Stimulated activated CD8-positive, alpha-beta memory T cell treated with anti-CD3 and anti-CD28 coated beads, Interleukin-4, amount 100 ng/mL, for 4 hours (primary cell): ENCODE measurements around the gene DICER1.

ENCODE experiments used
- DNase-seq, 2 donors: peaks; one replicate each; pipeline ENCODE4 v3.0.0-alpha.2; 2020; ENCODE audit warnings: low read depth in 2 of 2, low spot score in 1 of 2

DICER1 gene

DNA sequence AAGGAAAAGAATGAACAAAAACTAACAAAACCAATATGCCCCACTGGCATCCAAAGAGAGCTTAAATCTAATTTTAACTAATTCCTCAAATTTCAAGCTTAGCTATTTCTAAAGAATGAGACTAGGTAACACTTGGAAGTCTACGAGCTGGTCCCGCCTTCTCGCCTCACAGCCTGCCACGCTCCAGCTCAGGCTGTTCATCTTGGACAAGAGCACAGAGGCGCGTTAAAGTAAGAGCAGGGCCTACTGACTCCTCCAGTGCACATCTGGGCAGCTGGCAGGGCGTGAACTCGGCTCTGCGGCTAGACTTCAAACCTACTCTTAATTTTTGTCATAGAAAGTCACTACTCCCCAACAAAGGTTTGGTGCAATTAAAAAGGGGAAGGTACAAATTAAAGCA is 64.6 kb downstream of the DICER1 start:
- DNase-seq, result no peak

DNA sequence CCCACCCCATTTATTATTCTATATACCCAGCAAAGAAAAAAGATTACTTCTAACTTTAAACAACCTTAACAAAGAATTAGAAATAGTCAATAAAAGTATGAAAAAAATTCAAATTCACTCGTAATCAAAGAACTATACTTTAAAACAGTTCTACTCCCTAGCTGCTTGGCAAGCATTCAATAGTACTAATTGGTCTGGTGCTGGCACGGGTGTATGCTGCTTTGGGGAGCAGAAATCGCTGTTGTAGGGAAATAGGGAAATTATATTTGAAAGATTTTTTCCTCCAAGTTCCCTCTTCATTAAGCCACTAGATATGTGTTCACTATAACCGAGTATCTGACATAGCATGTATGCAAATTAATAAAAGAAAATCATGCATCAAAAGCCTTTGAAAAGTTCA is 65.7 kb downstream of the DICER1 start:
- DNase-seq, result no peak

DNA sequence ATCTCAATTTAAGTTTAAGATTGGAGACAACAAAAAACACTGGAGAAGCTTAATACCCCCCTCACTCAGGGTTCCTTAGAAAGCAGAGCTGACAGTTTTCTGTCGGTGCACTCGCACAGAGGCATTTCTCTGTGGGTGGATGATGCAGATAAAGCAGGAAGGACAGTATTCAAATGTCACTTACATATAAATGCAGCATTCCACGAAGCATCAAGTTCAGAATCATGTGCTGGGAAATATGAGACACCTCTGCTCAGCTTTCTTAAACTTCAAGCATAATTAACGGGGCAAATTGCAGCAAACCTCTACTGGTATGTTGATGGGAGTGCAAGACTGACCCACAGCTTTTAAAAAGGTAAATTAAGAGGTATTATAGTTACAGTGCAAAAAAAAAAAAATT is 68.7 kb downstream of the DICER1 start:
- no peak for DNase-seq

DNA sequence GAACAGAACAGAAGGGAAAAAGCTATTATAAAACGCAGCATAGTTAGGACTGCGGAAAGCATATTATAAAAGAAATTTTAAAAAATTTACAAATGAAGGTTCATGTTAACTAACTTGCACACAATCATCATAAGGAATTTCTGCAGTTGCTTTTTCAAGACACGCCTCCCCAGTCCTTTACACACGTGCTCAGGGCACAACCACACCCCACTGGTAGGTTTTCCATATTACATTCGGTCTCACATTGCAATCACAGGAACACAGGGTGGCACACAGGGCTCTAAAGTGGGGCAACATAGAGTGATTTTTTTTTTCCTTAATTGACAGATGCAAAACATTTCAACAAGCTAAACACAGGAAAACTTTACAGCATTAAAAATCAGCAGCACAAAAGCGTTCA is 69.7 kb downstream of the DICER1 start:
- no peak for DNase-seq

DNA sequence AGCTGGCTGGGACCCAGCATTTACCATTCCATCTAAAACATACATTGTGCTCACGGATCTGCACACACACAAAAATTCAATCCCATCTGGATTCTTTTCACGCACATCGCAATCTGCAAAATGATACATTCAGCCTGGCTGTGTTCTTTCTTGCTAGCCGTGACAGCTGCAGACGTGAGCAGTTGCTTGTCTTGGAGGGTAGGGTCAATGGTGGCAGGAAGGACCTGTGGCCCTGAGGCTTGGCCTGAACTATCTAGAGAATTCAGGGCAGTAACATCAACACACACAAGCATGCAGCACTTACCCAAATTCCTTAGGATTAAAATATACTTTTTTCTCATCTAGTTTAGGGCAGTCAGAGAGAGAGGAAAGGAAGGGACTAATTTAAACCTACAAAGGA is 72.0 kb downstream of the DICER1 start:
- DNase-seq, result no peak

DNA sequence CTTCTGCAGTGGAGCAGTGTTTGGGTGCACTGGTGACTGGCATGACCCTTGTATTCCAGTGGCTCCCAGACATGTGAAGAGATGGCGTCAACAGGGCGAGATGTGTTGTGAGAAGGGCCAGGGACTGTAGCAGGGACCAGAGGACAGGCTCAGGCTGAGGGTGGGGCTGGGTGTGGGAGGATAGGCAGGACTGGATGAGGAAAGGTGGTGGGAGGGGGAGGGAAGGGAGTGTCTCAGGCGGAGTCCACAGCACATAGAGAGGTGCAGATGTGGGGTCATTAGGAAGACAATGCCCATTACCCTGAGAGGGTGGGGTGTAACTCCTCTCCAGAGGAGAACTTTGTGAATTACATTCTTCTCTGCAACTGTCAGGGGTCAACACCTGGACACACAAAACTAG is 78.5 kb downstream of the DICER1 start:
- DNase-seq, result no peak

DNA sequence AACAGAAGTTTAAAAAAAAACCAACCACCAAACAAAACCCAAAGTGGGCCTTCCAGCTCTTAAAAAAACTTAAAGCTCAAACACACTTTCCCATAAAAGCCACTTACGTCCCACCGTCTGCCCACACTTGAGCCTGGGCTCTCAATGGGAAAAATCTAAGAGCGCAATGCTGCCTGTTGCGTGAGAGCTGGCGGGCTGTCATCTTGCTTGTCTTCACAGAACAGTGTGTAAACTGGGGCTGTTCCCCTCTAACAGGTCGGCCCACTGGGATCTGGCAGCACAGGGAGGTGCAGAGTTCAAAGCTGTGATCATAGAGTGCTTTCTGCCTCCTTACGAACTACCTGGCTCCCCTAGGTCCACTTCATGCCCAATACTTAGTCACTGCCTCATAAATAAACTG is 80.0 kb downstream of the DICER1 start:
- DNase-seq, result no peak

DNA sequence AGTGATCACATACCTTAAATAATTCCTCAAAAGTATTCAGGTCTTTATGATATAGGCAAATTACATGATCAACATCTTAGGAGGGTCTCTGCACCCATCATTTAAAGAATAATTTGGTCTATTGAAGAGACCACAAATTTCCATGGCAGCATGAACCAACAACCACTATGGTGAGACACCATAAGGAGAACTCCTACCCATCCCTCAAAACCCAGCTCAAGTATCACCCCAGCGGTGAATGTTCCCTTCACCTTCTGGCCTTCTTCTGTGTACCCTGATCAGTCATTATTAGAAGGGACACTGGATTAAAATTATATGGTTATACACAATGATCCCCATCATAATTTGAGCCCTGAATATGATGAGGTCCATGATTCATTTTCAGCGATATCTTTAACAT is 81.5 kb downstream of the DICER1 start:
- DNase-seq, result no peak

DNA sequence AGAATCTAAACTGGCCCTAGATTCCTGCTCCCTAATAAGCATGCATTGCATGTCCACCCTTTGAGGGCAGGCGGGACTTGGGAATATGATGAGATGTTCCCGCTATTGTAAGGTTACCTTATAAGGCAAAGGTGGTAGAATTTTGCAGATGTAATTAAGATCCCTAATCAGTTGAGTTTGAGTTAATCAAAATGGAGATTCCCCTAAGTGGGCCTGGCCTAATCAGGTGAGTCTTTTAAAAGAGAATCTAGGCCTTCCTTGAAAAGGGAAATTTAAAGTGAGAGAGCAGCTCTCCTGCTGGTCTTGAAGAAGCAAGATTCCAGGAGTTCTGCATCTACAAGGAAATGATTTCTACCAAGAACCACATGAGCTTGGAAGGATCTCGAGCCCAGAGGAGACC is 83.4 kb downstream of the DICER1 start:
- no peak for DNase-seq

DNA sequence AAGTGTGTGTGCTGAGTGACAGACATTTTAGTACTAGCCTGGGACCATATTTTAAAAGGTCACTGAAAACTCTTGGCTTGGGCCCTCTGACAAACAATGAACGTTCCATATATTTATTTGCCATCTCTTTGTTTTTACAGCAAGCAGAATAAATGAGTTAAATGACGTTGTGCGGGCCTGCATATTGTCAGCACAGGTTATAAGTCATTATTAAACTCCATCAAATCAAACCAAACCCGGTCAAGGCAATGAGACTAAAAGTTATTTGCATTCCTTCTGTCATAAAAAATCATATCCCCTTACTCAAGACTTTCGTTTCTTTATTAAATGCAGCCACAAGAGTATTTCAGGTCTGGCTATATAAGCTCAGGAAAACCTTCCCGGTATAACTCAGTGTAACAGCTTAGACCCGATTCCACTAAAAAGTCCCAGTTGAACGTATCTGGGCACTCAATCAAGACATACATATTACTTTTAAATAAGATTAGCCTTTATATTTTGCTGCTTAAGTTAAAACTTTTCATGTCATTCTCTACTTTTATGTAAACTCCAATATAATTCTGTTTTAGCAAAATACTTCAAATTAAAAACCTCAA is 84.9 kb downstream of the DICER1 start:
- DNase-seq, result no peak

DNA sequence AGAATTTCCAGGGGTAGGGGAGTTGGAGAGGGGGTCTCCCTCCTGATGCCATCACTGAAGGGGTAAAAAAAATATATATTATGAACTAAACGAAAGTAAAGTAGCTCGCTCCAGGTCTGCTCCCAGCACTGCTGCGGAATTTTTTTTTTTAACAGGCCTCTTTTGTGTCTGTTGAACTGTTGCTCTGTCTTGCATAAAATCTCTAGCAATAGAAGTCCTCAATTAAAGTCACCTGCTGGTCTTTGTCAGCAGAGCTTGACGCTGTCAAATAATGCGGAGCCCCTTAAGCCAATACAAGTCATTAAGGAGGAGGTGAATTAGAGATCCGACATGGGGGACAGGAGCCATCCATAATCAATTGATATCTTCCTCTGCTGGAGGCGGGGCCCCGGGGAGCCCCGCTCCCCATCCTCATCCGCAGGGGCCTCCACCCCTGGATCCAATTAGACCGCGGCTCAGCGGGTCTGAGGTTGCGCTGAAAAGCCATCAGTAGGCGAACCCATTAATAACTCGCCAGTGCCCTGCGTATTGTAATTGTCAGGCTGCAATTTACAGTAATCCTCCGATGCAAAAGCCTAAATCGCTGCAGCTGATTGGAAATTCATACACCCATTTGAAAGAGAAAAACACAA is 85.6 kb downstream of the DICER1 start:
- no peak for DNase-seq

DNA sequence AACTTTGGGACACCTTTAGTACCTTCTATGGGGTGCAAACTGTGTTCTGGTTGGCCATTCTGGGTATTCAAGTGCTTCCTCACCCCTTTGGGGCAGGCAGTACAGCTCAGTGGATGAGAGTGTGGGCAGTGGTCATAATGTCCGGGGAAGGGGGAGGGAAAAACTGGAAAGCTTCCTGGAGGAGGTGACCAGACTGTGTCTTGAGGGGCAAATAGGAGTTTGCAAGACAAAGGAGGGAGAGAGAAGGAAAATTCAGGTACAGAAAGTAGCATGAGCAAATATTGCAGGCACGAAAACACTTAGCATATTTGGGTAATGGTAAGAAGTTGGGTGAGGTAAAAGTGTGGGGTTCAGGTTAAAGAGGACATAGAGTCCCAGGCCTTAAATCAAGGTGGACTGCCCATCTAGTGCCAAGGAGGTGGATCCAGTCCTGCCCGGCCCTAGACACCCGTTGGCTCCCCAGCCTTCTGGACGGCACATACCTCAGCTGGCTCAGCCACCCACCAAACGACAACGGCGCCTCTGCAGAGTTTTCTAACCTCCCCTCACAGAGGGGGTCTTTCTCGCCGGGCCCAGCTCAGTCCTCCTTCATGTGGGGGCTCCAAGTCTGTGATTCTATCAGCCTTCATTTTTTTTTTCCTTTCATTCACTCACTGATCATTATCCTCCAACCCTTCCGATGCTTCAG is 86.4 kb downstream of the DICER1 start:
- DNase-seq, result no peak

DNA sequence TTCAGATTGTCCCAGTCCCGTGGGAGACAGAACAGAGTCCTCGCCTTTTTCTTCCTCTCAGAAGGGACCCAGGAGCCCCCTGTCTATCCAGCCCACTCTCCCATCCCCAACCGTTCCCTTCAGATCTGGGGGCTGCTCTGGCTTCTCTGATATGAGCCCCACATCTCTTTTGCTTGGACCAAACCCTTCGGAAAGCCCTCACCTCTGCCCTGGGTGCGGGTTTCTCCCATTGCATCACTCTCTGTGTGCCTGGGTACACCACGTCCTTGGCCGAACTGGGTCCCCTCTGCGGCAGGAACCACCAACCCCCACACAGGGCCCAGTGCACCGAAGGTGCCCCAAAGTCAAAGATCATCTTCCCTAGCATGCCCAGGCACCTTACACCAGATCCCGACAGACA is 87.8 kb downstream of the DICER1 start:
- DNase-seq, result no peak

DNA sequence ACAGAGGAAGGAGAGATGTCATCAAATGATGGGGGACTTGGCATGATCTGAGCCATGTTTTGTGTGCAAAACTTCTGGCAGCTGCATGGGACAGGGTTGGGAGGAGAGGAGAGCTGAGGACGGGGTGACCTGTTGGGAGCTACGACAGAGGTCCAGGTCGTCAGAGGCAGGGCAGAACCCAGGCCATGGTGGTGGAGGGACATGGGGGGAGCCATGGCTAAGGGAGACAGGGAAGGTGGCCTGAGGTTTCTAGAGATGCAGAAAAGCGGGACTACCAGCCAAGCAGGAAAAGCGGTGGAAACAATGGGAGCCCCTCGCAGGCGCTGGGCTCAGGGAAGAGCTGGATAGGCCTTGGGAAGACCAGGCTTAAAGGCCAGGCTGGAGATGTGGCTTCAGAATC is 88.3 kb downstream of the DICER1 start:
- DNase-seq, result no peak

DNA sequence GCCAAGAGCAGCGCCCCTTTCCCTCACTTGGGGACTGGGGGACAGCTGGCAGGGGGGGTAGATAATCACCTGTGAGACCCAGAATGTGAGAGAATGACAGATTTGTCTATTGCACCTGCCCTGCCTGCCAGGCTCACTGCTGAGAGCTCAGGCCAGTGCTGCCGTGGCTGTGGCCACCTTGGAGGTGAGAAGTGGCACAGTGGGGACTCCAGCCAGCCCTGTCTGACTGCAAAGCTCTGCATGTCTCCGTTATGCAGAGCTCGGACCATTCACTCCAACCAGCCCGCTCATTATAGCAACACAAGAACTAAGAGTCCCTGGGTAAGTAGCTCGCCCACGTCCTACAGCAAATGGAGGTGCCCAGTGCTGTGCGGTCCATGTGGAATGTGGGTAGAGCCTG is 88.8 kb downstream of the DICER1 start:
- DNase-seq, result no peak

DNA sequence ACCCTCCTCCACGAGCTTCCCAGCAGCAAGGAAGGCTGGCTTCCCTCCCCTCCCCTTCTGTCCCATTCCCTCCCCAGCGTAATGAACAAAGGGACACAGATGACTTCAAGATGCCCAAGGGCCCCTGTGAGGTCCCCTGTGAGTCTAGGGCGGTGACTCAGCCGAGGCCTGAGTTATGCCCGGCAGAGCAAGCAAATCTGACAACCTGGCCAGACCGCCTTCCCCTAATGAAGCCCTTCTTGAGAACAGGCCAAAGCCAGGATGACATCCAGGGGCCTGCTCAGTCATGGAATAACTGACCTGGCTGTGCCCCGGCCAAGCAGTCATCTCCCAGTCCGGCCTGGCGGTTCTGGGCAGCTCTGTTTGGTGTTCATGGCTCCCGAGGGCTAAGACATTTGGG is 89.2 kb downstream of the DICER1 start:
- no peak for DNase-seq

DNA sequence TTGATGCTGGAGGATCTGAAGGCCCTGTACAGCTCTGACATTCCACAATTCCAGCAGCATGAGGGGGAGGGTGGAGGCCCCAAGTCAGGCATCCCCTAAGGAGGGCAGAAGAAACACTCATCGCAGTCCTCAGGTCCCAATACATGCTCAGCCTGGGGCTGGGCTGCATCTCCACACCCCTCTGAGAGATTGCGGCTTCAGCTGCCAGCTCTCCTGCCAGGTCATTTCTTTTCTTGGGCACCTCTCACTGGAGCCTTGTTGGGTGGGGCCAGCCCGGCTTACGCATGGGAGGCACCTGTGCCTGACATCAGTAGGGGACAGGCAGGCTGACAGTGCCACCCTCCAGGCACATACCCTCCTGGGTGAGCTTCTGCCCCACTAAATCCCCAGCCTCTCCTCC is 89.8 kb downstream of the DICER1 start:
- DNase-seq, result no peak

DNA sequence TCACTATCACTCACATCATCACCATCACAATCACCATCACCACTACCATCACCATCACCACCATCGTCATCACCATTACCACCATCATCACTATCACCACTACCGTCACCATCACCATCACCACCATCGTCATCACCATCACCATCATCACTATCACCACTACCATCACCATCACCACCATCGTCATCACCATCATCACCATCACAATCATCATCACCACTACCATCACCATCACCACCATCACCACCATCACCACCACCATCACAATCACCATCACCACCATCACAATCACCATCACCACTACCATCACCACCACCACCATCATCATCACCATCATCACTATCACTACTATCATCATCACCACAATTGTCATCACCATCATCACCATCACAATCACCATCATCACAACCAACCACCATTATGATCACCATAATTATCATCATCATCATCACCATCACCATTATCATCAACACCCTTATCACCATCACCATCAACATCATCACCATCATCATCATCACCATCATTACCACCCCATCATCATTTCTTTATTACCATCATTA is 90.8 kb downstream of the DICER1 start:
- DNase-seq, result no peak

DNA sequence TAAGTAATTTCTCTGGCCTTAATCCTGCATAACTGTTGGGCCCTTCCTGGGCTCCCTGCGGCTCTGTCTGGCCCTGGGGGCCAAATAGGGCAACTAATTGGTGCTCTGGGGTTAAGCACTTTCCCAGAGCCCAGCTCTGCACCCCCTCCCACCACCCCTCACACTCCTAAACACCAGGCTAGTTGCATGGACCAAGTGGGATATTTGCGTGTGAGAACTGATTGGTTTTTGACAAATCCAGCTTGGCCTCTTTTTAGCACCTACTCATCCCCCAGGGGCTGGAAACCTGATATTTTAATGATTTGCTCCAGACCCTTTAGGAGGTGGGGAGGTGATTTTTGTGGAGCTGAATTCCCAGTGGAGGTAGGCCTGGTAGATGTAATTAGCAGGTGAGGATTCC is 91.9 kb downstream of the DICER1 start:
- DNase-seq, result no peak

DNA sequence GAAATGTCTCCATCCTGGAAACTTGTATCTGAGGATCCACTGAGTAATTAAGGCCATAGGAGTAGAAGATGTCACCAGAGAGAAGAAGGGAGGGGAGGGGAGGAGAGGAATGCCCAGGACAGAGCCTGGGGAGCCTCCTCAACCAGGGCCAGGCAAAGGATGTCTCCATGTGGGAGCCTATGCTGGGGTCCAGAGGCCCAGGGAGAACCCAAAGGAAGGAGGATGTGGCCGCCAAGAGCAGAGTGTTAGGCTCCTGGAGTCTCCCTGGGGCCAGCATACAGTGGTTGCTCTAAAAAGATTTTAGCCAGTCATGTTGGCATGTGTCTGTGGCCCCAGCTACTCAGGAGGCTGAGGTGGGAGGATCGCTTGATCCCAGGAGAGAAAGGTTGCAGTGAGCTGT is 92.6 kb downstream of the DICER1 start:
- DNase-seq, result no peak

DNA sequence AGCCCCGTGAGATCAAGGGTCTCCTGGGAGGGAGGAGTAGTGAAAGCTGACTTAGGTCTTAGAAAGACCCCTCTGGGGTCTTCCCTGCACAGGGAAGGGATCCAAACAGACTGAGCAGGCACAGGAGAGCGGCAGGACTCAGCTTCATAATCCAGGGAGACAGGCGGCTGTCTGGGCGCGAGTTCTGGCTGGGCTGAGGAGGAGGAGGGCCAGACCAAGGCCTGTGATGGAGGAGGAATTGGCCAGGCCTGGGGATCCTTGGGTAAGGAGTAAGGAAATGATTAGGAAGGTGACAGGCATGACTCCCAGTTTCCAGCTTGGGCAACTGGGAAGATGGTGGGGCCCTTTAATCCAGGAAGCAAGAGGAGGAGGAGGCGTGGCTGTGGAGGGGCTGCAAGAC is 93.1 kb downstream of the DICER1 start:
- DNase-seq, result no peak

DNA sequence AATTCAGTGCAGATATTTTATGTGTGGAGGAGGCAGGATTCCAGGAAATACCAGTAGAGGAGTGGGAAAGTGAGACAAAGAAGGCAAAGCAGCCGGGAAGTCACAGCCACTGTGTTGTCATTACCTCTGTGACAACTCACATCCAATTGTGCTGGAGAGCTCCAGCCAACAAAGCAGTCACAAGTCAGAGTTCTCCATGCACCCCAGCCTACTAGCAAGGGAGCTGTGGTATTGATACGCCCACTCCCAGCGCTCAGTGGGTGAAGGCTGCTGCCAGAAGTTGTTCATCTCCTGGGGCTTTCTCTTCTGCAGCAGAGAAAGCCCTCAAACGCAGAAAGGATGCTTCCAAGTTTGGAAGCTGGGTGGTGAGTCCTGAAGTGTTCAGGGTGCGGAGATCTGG is 93.9 kb downstream of the DICER1 start:
- no peak for DNase-seq

DNA sequence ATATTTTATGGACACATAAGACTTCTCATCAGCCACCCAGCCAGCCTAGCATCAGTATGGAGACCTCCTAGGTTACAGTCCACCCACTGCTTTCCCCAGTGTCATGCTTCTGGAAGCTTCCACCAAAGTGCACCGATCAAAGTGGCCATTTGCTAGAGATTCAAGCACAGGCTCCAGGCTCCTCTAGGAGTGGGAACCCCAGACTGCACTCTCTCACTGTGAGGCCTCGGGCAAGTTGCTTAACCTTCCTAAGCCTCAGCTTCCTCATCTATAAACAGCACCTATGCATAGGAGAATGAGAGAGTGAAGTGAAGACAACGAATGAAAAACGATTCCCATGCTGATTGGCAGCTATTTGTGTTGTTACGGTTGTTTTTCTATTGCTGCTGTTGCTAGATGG is 94.4 kb downstream of the DICER1 start:
- DNase-seq, result no peak
